Endothelial cell (in vitro differentiated cells): ENCODE data around the gene ZNF341. TPM values are rescaled to one million over a fixed set of nuclear protein-coding genes. Genes with fewer than 3 reads are reported as not detected.
A peak's percentile ranks its signal among the peaks of the same experiment; 100 is the strongest.

ENCODE experiments used
- DNase-seq: peaks from one replicate; pipeline ENCODE4 v3.0.0; 2021; ENCODE audit warnings: low spot score
- H3K27ac Mint-ChIP-seq: one replicate; pipeline ENCODE4 v1.8.0; 2021; ENCODE audit warnings: mixed read lengths, inconsistent platforms; ENCODE audit not compliant: unreplicated experiment
- H3K27me3 Mint-ChIP-seq: one replicate; pipeline ENCODE4 v1.8.0; 2021; ENCODE audit warnings: mild to moderate bottlenecking, moderate library complexity, mixed read lengths, inconsistent platforms; ENCODE audit not compliant: unreplicated experiment
- H3K36me3 Mint-ChIP-seq: one replicate; pipeline ENCODE4 v1.8.0; 2021; ENCODE audit warnings: mild to moderate bottlenecking, low read depth, mixed read lengths, inconsistent platforms; ENCODE audit not compliant: unreplicated experiment
- H3K4me1 Mint-ChIP-seq: one replicate; pipeline ENCODE4 v1.8.0; 2021; ENCODE audit warnings: mild to moderate bottlenecking, mixed read lengths, inconsistent platforms; ENCODE audit not compliant: unreplicated experiment
- H3K4me3 Mint-ChIP-seq: one replicate; pipeline ENCODE4 v1.8.0; 2021; ENCODE audit warnings: mild to moderate bottlenecking, mixed read lengths, inconsistent platforms; ENCODE audit not compliant: unreplicated experiment
- H3K9me3 Mint-ChIP-seq: one replicate; pipeline ENCODE4 v1.8.0; 2021; ENCODE audit warnings: mixed read lengths, inconsistent platforms; ENCODE audit not compliant: unreplicated experiment
- CTCF ChIP-seq: fragments of 200-600 bp; sonication (generic); IDR thresholded peaks from one replicate; pipeline ENCODE4 v1.5.0; 2021; ENCODE audit warnings: antibody characterized with exemption; ENCODE audit not compliant: unreplicated experiment
- total RNA-seq: library from RNA; stranded (reverse); fragmentation: NEBNext Ultra II Directional; extraction: Animal tissue kit (Norgen Biotek cat#: 25700); gene quantifications from one replicate; pipeline ENCODE4 v1.2.1, GENCODE V29; 2021; ENCODE audit not compliant: unreplicated experiment

Gene ZNF341
- total RNA-seq, 1 donor from 2014 or later = 3.5 TPM

- no peak for TF ChIP-seq CTCF
- peaks cover 3% of the 10 kb centered on the region for H3K27me3 Mint-ChIP-seq
- no peaks in the 10 kb centered on the region for H3K9me3 Mint-ChIP-seq
- H3K36me3 Mint-ChIP-seq = no peaks in the 10 kb centered on the region
- H3K4me3 Mint-ChIP-seq = peak overlapping the region; percentile 79
- no peak for DNase-seq
- H3K4me1 Mint-ChIP-seq = peaks cover 7% of the 10 kb centered on the region
- H3K27ac Mint-ChIP-seq = peak overlapping the region; percentile 40
These were observed 44.8 kb upstream of the ZNF341 start for GRCh38 chr20:33686984-33687366.

DNA sequence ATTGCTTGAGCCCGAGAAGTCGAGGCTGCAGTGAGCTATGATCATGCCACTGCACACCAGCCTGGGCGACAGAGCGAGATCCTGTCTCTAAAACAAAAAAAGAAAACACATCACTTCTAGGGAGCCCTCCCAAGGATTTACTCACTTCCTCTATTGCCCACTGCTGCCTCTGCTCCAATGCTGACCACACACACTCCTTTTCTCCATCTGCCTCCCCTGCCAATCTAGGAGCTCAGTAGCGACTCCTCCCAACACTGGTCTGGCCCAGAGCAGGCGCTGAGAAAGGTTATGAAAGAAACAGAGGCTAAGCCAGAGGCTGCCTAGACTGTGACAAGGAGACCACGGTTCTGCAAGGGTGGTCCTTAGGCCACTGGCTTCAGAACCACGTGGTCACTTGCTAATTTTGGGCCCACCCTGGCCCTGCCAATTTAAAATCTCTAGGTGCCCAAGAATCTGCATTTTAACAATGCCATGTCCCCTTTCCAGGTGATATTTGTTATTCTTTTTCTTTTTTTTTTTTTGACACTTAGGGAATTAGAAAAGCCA, 44.4 kb upstream of the ZNF341 start:
- no peak overlapping the region for H3K27ac Mint-ChIP-seq
- no peak overlapping the region for H3K4me3 Mint-ChIP-seq
- H3K27me3 Mint-ChIP-seq = peaks cover 3% of the 10 kb centered on the region
- H3K9me3 Mint-ChIP-seq = no peaks in the 10 kb centered on the region
- TF ChIP-seq CTCF = no peak
- no peak for DNase-seq
- H3K36me3 Mint-ChIP-seq = no peaks in the 10 kb centered on the region
- H3K4me1 Mint-ChIP-seq = peaks cover 7% of the 10 kb centered on the region

DNA sequence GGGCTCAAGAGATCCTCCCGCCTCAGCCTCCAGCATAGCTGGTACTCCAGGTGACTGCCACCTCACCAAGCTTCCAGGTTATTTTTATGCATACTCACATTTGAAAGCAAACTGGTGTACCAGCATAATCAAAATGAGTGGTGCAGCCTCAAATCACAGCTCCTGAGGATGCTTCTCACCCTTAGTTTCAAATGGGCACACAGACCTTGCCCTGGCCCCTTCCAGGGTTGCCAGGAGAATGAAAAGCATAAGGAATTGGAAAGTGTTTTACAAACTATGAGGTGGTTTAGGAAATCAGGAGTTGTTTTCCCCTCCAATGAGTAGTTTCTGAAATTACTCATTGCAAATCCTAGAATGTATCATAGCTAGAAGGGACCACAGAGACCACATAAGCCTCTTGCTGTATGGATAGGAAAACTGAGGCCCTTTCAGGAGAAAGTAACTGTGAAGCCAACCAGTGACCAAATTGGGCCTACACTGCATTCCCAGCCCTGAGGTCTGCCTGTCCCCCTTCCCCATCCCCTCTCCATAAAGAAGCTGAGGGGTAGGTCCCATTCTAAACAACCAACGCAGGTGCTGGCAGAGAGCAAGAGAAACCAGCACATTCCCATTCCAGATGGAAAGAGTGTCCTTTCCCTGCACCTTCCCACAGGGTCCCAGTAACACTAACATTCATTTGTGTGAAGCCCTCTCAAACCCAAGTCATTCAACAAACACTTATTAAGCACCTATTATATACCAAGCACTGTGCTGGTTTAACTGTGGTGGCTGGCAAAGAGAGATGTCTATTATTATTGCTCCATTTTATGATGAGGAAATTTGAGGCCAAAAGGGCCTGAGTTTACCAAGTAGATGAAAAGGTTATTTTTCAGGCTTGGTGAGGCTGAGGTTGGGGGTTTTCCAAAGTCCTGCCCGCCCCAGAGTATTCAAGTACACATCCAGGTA, 43.5 kb upstream of the ZNF341 start:
- Mint-ChIP-seq H3K27ac (no peak overlapping the region), H3K9me3 (no peaks in the 10 kb centered on the region), H3K4me1 (peaks cover 7% of the 10 kb centered on the region), H3K27me3 (peaks cover 3% of the 10 kb centered on the region), H3K4me3 (no peak overlapping the region), H3K36me3 (no peaks in the 10 kb centered on the region)
- no peak for TF ChIP-seq CTCF
- DNase-seq = no peak

DNA sequence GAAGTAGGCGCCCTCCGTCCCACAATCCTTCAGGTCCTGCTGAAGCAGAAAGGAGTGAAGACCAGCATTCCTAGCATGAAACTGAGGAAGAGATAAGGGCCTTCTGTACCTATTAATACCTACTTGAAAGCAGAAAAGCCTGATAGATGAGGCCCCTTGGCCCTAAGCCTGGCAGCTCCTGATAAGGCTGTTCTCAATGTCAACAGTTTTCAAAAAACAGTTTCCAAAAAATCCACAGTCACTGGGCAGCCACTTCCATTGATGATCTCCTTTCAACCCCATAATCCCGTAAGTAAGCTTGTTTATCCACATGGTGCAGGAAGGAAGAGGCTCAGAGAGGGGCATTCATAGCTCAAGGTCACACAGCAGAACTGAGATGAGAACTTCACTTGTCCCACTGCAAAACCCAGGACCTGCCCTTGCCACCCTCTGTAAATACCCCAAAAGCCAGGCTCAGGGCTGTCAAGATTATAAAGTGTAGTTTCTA, 42.8 kb upstream of the ZNF341 start:
- no peaks in the 10 kb centered on the region for H3K9me3 Mint-ChIP-seq
- H3K4me1 Mint-ChIP-seq = peaks cover 7% of the 10 kb centered on the region
- no peak for DNase-seq
- no peak overlapping the region for H3K4me3 Mint-ChIP-seq
- peak overlapping the region; percentile 9 for H3K27ac Mint-ChIP-seq
- H3K36me3 Mint-ChIP-seq = no peaks in the 10 kb centered on the region
- no peak for TF ChIP-seq CTCF
- peaks cover 3% of the 10 kb centered on the region for H3K27me3 Mint-ChIP-seq

DNA sequence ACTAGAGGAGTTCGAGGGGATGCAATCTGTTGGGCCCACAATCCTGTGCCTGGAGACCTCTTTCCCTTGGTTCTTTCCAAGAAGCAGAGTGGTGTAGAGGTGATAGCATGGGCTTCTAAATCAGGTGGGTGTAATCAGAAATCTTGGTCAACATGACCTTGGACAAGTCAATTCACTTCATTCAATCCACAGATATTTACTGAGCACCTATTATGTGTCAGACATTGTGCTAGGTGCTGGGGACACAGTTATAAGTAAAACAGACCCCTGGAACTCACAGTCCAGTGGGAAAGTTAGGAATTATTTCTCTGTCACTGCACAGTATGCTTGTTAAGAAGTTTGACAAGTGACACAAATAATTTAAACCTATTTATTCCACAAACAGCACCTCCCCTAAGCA, 42.3 kb upstream of the ZNF341 start:
- H3K36me3 Mint-ChIP-seq = no peaks in the 10 kb centered on the region
- H3K4me1 Mint-ChIP-seq = peaks cover 12% of the 10 kb centered on the region
- peaks cover 4% of the 10 kb centered on the region for H3K27me3 Mint-ChIP-seq
- DNase-seq = no peak
- H3K4me3 Mint-ChIP-seq = no peak overlapping the region
- no peaks in the 10 kb centered on the region for H3K9me3 Mint-ChIP-seq
- TF ChIP-seq CTCF = no peak
- H3K27ac Mint-ChIP-seq = no peak overlapping the region
